Activated CD8-positive, alpha-beta memory T cell treated with anti-CD3 and anti-CD28 coated beads for 4 hours (primary cell): ENCODE results near the gene OXLD1.

ENCODE experiments used
- DNase-seq, 2 donors: peaks; one replicate each; pipeline ENCODE4 v3.0.0-alpha.2; 2020; ENCODE audit warnings: low read depth in 2 of 2

The OXLD1 gene

GRCh38 chr17:81666342-81667191, at the start of gene OXLD1, which contains the start of gene CCDC137:
OXLD1 (minus strand) TSS chr17:81666605; CDS start chr17:81666577, 28 bp downstream.
CCDC137 (plus strand) TSS chr17:81666737; CDS start chr17:81666767, 30 bp downstream.
- DNase-seq = peak; percentile 84 to 87

GRCh38 chr17:81715107-81715871, 48.9 kb upstream of the OXLD1 start:
- no peak for DNase-seq

DNA sequence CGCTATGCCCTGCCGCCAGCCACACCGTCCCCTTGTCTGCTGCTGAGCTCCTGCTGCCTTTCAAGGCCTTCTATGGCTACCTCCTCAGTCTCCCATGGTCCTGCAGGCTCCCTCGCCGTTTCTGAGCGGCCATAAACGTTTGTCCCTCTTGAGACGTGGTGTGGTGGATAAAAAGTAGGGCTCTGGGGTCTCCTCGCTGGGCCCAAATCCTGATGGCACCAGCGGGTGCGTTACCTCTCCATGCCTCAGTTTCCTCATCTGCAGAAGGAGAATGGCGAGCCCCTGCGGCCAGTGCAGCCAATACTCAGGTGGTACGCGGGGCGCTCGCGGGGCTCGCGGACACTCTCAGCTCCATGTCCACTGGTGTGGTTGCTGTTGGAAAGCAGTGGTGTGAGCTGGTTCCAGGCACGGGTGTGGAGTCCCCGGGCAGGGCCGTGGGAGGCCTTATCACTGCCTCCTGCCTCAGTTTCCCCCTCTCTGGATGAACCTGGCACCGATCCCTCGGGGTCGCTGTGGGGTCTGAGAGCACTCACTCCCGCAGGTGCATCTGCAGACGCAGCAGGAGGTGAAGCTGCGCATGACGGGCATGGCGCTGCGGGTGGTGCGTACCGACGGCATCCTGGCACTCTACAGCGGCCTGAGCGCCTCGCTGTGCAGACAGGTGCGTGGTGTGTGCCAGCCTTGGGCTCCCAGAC, 48.2 kb upstream of the OXLD1 start:
- DNase-seq = no peak

DNA sequence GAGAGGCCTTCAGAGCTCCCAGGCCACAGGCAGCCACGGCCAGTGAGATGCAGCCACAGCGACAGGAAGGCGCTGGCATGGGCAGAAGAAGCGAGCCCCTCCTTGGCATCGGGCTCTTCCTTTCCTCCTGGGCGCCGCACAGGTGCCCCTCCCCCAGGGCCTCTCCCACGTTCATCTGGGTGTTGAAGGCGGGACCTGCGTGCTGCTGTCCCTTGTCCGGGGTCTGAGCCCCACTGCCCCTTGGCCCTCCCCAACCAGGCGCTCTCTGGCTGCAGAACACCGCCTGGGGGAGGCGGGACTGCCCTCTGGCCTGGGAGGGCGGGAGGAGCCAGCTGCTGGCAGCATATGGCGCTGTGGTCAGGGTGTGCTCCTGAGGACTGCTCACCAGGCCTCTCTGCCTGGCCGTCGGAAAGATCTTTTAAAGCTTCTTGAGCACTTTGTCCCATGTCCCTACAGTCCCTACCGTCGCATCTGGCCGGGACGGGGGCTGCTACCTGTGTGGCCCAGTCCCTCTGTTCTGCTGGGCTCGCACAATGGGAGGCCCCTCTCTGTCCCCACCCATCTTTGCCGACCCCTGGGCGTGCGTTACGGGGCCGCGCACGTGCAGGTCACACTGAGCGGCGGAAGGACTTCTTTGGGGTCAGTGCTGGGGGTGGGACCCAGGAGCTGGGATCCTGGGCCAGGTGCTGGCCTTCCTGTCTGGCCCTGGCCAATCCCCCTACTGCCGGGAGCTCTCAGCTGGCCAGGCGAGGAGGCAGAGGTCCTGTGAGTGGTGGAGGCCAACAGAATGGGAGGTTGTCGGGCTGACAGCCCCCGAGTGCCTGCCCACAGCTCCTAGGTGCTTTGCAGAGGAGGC, 47.4 kb upstream of the OXLD1 start:
- no peak for DNase-seq

DNA sequence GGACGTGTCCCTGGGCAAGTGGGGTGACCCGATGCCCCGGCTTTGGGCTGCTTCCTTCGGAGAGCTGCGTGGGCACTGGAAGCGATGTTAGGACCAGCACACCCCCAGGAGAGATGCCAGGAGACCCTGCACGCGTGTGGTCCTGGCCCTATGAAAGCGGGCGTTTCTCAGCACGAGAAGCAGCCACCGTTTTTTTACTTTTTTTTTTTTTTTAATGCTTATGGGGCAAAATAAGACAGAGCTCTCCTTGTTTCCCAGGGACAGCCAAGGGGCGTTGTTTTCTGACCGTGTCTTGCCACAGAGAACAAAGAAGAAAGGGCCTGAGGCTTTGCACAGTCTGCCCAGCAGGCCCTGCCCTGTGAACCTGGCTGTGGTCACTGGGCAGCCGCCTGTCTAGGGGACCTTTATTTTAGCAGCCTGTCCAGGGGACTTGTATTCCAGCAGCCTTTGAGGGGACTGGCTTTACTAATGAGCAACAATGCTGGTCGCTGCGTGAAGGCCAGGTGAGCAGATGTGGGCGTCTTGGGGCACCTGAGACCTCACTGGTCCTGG, 46.7 kb upstream of the OXLD1 start:
- DNase-seq = no peak

GRCh38 chr17:81712468-81713003, 46.1 kb upstream of the OXLD1 start:
- no peak for DNase-seq

DNA sequence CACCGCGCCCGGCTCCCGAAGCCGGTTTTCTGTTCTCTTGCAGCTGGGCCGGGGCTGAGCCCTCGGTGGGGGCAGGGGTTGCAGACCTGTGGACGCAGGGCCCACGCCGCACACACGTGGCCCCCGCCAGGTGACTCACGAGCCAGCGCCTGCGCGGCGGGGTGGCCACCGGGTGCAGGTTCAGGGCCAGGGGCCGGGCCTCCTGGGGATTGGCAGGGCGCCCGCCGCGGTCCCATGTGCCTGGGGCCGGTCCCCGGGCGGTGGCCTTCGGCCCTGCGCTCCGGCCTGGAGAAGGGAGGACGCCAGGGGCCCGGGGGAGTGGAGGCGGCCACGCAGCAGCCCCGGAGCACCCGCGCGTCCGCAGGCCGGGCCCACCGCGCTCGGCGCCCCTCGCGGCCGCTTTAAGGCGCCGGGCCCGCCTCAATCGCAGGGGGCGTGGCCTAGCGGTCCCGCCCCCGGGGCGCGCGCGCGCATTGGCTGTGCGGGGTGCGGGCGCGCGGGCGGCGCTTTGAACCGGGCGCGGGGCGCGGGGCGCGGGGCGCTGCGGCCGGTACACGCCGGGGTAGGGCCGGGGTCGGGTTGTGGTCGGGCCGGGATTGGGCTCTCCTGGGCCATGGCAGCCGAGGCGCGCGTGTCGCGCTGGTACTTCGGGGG, 45.5 kb upstream of the OXLD1 start, which contains the start of gene SLC25A10:
TSS of gene SLC25A10 (plus strand) at position 471 of the 654 bp plus-strand sequence. CDS start at position 614, 143 bp downstream.
- DNase-seq = peak; percentile 64

DNA sequence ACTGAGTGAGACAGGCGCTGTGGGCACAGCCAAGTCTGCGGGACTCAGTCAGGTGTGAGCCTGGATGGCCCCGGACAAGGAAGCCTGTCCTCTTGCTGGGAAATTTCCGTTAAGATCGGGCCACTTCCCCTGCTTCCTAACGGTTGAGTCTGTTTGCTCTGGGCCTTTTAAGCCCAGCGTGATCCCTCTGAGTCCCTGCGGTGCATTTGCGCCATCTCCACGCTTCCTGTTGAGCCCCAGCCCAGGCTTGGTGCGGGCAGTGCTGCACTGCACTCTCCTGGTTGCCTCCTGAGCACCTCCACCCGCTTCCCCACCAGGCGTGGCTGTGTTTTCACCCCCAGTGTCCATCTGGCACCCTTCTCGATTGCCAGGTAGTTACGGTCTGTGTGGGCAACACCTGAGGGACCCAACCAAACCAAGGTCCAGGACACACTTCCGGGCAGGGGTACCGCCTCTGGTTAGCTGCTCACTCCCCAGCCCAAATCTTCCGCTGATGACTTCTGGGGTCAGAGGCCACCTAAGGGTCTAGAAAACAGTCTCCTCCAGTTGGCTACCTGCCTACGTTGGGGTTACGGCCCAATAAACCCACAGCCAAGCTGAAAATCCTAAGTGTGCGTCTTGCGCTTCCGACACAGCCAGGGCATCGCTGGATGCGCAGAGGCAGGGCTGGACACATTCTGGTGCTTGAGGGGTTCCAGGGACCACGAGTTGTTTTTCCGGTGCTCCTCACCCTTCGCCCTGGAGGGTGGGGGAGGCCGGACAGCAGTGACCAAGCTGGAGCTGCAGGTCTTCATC, 44.3 kb upstream of the OXLD1 start:
- DNase-seq = no peak

DNA sequence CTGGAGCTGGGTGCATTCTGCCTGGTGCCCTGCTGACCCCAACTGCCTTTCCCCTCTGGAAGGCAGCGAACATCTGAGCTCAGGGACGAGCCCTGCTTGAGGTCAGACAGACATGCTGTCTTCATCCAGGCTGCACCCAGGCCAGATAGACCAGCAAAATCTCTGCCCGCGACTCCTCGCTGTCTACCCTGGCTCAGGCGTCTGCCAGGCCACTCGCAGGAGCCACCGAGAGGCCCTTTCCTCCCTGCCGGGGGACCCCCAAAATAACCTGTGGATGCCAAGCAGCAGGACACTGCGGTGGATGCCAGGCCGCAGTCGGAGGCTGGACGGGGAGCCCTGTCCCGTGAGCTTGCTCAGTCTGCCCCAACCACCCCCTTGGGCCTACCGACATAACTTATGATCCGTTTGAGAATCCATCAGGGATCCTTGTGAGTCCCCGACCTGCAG, 42.4 kb upstream of the OXLD1 start:
- no peak for DNase-seq

DNA sequence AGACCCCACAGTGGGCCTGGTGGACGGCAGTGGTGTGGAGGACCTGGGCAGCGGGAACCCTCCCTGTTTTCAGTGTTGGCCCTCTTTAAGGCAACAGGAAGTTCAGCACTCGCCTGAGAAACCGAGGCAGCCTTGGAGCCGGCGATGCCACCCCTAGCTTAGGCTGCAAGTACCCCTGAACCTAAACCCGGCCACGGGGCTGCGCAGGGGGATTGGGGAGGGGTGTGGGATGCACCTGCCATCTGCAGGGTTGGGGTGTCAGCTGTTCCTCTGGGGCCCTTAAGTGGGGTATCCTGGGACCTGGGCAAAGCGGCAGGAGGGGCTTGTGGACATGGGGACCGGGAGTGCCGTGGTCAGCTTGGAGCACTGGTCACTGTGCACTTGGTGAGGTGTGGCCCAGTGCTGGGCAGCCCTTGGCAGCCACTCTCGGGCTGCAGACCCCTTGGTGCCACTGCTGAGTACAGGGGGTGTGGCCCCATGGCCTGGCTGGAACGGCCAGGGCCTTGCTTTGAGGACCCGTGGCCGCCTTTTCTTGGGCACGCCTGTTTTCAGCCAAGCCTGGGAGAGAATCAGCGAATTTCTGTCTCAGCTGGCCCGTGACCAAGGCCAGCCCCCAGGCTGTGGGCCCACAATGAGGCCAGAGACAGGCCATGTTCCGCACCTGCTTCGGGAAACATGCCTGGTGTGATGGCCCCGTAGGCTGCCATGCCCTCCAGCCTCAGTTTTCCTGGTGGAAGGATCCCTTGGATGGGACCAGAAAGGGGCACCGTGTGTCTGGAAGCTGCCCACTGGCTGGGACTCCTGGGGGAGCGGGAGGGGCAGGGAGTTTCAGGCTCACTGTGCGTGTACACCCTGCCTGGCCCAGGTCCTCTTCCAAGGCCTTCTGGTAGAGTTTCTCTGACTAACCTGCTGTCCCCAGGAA, 41.6 kb upstream of the OXLD1 start:
- DNase-seq = no peak

GRCh38 chr17:81706757-81707624, 40.6 kb upstream of the OXLD1 start:
- DNase-seq = no peak

GRCh38 chr17:81706232-81706611, 39.8 kb upstream of the OXLD1 start:
- no peak for DNase-seq

- DNase-seq = no peak
Measured at GRCh38 chr17:81705518-81706231, 39.3 kb upstream of the OXLD1 start.

DNA sequence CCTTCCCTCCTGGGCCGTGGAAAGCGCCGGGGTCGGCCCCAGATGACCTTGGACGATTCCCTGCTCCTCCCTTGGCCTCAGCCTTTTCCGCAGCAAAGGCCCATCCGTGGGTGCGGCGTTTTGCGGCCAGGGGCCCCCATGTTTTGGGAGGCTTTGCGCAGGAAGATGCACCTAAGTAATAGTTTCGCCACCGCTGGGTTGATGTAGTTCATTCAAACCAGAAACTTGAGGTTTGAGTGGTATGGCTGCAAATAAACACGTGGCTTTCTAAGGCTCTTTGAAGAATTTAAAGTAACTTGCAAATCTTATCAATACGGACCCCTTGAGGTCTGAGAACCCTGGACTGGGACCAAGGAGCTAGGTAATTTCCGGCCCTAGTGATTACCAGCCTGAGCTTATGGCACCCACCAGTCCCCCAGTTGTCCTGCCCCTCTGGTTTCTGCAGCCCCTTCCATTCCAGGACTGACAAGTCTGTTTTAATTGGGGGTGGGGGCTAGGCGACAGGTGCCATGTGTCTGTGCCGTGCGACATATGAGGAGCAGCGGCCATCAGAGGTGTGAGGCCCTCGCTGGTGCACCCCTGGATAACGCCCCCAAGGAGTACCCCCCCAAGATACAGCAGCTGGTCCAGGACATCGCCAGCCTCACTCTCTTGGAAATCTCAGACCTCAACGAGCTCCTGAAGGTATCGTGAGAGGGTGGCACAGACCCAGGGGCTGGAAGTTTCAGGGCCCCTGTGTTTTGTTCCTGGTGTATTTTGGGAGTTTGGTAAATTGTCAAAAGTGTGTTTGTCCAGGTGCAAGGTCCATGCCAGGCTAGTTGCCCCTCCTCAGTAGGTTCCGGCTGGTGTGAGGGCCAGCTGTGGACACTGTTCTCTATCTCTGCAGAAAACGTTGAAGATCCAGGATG, 37.6 kb upstream of the OXLD1 start:
- no peak for DNase-seq
